ENCODE data around the gene HCN3. TPM values are rescaled to one million over a fixed set of nuclear protein-coding genes. Genes with fewer than 3 reads are reported as not detected.

Gene HCN3
- total and polyA plus RNA-seq, 2 of the 13 experiments (the other 11 are each of a cell fraction or from before 2014, with no cell fraction given) = 2.4 to 10.2 TPM

DNA sequence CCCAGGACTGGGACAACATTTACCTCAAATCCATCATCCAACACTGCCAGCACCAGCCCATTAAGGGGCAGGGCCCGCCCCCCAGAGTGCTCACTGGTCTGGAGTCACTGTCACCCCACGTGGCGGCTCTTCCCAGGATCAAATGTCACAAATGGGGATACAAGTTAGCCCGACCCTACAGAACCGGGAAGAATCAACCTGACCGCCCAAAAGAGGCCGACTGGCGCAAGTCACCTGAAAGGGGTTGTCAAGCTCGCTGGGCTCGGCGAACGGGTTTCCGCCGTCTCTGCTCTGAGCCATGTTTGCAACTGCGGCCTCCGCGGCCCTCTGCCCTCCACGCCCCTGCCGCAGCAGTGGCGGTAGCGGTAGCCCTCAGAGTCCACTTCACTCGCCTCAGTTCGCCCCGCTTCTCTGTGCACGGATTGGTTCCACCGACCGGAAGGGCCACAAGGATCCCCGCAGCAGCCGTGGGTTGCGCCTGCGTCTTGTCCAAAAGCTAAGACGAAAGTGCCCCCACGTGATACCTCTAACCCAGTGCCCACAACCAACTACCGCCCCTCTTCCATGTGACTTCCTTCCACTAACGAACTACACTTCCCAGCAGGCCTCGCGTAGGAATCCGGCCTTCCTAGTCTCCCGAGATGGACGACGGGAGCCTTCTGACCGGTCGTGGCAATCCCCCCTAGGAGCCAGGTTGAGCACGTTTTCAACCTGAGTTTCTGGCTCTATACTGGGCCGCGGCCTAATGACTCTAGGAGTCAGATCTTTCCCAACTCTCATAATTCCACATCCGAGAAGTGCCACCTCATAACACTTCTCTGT, 15.2 kb upstream of the HCN3 start, which contains the start of gene SCAMP3 (continued):
- TF ChIP-seq, protein P1, sequence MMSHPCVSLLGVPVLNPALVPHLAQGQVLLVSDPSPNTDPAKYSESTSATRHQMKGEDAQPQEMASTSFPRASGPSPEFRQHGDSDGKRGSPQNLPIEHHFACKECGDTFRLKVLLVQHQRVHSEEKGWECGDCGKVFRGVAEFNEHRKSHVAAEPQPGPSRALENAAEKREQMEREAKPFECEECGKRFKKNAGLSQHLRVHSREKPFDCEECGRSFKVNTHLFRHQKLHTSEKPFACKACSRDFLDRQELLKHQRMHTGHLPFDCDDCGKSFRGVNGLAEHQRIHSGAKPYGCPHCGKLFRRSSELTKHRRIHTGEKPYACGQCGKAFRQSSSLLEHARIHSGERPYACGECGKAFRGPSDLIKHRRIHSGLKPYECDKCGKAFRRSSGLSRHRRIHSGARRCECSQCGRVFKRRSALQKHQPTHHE (CRISPR knock-in tag; IDR thresholded peaks at IDR 0.05; ENCODE audit: borderline replicate concordance) = 0 out of 2 replicates have a peak, but pooled peaks have one; percentile 41
- TF ChIP-seq YEATS2 (CRISPR knock-in tag; IDR thresholded peaks at IDR 0.05; ENCODE audit: borderline replicate concordance) (peak; percentile 90; the same call in 1 of the 2 replicates), POLR2AphosphoS2 (IDR thresholded peaks at IDR 0.05; ENCODE audit: low read depth, low read length) (no peak), ZNF30 (CRISPR knock-in tag; IDR thresholded peaks at IDR 0.05) (no peak), ZNF775 (CRISPR knock-in tag; IDR thresholded peaks at IDR 0.05; ENCODE audit: borderline replicate concordance) (peak; percentile 79; the same call in 1 of the 2 replicates), ZNF12 (CRISPR knock-in tag; IDR thresholded peaks at IDR 0.05) (peak; percentile 69), SP1 (IDR thresholded peaks at IDR 0.05) (no peak), SP1 (CRISPR knock-in tag; IDR thresholded peaks at IDR 0.05) (0 out of 2 replicates have a peak, but pooled peaks have one; percentile 8), TRIM24 (CRISPR knock-in tag; IDR thresholded peaks at IDR 0.05) (no peak), TMF1 (CRISPR knock-in tag; IDR thresholded peaks at IDR 0.05; ENCODE audit: low read depth) (no peak; the same call in 1 of the 2 replicates), ZNF34 (CRISPR knock-in tag; IDR thresholded peaks at IDR 0.05; ENCODE audit: borderline replicate concordance) (no peak), GATAD1 (CRISPR knock-in tag; IDR thresholded peaks at IDR 0.05) (peak; percentile 88), NRL (CRISPR knock-in tag; IDR thresholded peaks at IDR 0.05; ENCODE audit: borderline replicate concordance) (peak; percentile 93), ZEB1 (IDR thresholded peaks at IDR 0.05; ENCODE audit: insufficient replicate concordance, low read depth) (no peak), KDM2A (CRISPR knock-in tag; IDR thresholded peaks at IDR 0.05; ENCODE audit: borderline replicate concordance, low read depth) (peak; percentile 100), HMG20A (CRISPR knock-in tag; IDR thresholded peaks at IDR 0.05; ENCODE audit: borderline replicate concordance) (no peak), ZBTB20 (CRISPR knock-in tag; IDR thresholded peaks at IDR 0.05; ENCODE audit: borderline replicate concordance, low read depth) (peak; percentile 67; the same call in 1 of the 2 replicates), NCOA5 (CRISPR knock-in tag; IDR thresholded peaks at IDR 0.05) (no peak), ZNF264 (CRISPR knock-in tag; IDR thresholded peaks at IDR 0.05) (0 out of 2 replicates have a peak, but pooled peaks have one; percentile 49), ZNF225 (CRISPR knock-in tag; IDR thresholded peaks at IDR 0.05) (peak; percentile 73), ARNT (IDR thresholded peaks at IDR 0.05) (no peak), STAG1 (CRISPR knock-in tag; IDR thresholded peaks at IDR 0.05) (no peak)
- TF ChIP-seq, protein P2, sequence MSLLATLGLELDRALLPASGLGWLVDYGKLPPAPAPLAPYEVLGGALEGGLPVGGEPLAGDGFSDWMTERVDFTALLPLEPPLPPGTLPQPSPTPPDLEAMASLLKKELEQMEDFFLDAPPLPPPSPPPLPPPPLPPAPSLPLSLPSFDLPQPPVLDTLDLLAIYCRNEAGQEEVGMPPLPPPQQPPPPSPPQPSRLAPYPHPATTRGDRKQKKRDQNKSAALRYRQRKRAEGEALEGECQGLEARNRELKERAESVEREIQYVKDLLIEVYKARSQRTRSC (CRISPR knock-in tag; IDR thresholded peaks at IDR 0.05; ENCODE audit: low read depth) = no peak
- TF ChIP-seq, protein P3, sequence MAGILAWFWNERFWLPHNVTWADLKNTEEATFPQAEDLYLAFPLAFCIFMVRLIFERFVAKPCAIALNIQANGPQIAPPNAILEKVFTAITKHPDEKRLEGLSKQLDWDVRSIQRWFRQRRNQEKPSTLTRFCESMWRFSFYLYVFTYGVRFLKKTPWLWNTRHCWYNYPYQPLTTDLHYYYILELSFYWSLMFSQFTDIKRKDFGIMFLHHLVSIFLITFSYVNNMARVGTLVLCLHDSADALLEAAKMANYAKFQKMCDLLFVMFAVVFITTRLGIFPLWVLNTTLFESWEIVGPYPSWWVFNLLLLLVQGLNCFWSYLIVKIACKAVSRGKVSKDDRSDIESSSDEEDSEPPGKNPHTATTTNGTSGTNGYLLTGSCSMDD (CRISPR knock-in tag; IDR thresholded peaks at IDR 0.05) = no peak
- TF ChIP-seq, protein P4, sequence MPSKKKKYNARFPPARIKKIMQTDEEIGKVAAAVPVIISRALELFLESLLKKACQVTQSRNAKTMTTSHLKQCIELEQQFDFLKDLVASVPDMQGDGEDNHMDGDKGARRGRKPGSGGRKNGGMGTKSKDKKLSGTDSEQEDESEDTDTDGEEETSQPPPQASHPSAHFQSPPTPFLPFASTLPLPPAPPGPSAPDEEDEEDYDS (CRISPR knock-in tag; IDR thresholded peaks at IDR 0.05) = peak; percentile 62; the same call in 1 of the 2 replicates
- TF ChIP-seq, protein P5, sequence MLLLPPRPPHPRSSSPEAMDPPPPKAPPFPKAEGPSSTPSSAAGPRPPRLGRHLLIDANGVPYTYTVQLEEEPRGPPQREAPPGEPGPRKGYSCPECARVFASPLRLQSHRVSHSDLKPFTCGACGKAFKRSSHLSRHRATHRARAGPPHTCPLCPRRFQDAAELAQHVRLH (CRISPR knock-in tag; IDR thresholded peaks at IDR 0.05; ENCODE audit: borderline replicate concordance, low read depth) = 0 out of 2 replicates have a peak, but pooled peaks have one; percentile 46
- TF ChIP-seq, protein P6, sequence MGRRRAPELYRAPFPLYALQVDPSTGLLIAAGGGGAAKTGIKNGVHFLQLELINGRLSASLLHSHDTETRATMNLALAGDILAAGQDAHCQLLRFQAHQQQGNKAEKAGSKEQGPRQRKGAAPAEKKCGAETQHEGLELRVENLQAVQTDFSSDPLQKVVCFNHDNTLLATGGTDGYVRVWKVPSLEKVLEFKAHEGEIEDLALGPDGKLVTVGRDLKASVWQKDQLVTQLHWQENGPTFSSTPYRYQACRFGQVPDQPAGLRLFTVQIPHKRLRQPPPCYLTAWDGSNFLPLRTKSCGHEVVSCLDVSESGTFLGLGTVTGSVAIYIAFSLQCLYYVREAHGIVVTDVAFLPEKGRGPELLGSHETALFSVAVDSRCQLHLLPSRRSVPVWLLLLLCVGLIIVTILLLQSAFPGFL (CRISPR knock-in tag; IDR thresholded peaks at IDR 0.05) = no peak
